GM12801 (cell line): Measurements from ENCODE around the gene TMEM154.

Experiments
- TF ChIP-seq, protein P1 (sequence below): IDR thresholded peaks from one replicate; pipeline ENCODE4 v1.5.1; 2011; ENCODE audit warnings: control low read depth; ENCODE audit not compliant: insufficient read length; ENCODE audit errors: extremely low read depth

Gene TMEM154

GRCh38 chr4:152673489-152673888, 6.3 kb downstream of the TMEM154 start:
- TF ChIP-seq, protein P1, sequence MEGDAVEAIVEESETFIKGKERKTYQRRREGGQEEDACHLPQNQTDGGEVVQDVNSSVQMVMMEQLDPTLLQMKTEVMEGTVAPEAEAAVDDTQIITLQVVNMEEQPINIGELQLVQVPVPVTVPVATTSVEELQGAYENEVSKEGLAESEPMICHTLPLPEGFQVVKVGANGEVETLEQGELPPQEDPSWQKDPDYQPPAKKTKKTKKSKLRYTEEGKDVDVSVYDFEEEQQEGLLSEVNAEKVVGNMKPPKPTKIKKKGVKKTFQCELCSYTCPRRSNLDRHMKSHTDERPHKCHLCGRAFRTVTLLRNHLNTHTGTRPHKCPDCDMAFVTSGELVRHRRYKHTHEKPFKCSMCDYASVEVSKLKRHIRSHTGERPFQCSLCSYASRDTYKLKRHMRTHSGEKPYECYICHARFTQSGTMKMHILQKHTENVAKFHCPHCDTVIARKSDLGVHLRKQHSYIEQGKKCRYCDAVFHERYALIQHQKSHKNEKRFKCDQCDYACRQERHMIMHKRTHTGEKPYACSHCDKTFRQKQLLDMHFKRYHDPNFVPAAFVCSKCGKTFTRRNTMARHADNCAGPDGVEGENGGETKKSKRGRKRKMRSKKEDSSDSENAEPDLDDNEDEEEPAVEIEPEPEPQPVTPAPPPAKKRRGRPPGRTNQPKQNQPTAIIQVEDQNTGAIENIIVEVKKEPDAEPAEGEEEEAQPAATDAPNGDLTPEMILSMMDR: no peak

DNA sequence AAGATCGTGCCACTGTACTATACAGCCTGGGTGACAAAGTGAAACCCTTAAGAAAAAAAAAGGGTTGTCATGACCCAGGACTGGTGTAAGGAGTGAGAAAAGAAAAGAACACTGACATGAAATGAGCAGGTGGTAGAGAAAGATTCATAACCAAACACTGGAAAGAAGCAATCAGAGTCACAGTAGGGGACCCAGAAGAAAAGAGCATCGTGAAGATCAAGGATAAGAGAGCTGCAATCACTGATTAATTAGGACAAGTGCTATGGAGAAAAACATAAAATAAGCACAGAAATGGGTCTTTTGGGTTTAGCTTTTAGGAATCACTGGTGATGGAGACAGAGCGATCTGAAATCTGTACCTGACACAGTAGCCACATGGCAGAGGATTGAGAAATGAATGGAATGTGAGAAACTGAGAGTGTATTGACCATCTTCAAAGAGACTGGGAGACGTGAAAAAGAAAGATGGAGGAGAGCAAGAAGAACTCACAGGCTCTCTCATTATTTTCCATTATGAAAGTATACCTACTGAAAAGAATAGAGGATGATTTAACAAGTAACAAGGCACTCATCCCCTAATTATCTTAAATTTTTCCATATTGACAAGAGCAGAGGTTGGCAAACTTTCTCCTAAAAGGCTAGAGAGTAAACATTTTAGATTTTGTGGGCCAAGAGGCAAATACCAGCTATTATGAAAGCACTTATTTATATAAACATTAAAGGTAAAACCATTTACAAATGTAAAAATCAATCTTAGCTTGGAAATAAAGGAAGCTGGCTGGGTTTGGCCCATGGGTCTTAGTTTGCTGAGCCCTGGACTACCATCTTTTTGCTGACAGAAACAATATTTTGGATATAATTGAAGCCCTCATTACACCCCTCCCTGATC, 7.3 kb downstream of the TMEM154 start:
- TF ChIP-seq, protein P1: no peak

- TF ChIP-seq, protein P1: no peak
These were observed 11.3 kb downstream of the TMEM154 start for GRCh38 chr4:152668338-152668964.

DNA sequence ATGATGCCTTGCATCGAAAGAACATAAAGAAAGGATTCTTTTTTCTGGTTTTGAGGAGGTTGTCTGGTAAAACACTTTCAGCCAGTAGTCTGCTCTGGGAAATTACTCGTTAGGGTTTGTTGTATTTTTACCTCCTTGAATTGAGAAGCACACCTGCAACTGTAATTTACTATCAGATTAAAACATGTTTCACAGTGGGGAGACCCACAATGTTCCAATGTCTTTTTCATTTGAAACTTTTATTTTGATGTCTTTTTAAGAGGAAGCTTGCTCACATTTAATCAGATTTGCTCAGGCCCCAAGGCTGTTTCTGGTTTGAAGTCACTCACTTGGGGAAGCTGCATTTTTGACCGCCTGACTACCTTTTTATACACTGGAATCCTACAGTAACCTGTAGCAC, 12.0 kb downstream of the TMEM154 start:
- TF ChIP-seq, protein P1: no peak

DNA sequence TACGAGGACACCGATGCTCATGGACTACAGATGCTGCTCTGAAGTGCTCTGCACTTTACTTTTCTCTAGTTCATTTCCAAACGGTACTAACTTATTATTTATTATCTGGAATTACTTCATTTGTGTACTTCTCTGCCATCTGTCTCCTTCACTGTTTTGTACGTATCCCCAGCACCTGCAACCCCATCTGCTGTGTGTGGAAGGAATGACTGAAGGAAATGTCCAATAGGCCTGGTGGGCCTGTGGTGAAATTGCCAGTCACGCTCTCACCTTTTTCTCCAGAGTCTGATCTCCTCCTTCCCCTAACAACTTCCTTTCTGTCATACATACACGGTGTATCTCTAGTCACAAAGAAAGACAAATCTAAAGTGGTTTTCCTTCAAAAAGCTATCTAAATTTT, 12.9 kb downstream of the TMEM154 start:
- TF ChIP-seq, protein P1: no peak

DNA sequence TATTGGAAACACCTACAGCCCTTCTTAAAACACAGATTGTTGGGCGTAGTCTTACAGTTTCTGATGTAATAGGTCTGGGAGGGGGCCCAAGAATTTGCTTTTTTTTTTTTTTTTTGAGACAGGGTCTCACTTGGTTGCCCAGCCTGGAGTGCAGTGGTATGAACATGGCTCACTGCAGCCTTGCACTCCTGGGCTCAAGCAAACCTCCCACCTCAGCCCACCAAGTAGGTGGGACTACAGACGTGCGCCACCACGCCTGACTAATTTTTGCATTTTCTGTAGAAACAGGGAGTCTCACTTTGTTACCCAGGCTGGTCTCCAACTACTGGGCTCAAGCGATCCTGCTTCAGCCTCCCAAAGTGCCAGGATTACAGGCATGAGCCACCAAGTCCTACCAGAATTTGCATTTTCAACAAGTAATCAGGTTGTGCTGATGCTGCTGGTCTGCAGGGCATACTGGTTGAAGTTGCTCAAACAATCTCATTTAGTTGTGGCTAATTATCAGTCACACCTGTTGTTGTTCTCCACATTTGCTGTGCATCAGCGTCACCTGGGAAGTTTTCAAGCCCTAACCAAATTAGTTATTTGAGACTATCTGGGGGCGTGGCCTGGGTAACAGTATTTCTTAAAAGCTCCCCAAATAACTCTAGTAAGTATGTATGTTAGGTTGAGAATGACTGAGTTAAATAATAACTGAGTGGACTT, 14.0 kb downstream of the TMEM154 start:
- TF ChIP-seq, protein P1: no peak
